Stimulated activated CD4-positive, alpha-beta T cell treated with anti-CD3 and anti-CD28 coated beads, TNF-alpha, amount 100 ng/mL, for 48 hours (primary cell): ENCODE results near the gene TSPAN17.

Source experiments
- DNase-seq, 3 donors: peaks; one replicate each; pipeline ENCODE4 v3.0.0-alpha.2; 2020; ENCODE audit warnings: low read depth in 3 of 3

The TSPAN17 gene

DNA sequence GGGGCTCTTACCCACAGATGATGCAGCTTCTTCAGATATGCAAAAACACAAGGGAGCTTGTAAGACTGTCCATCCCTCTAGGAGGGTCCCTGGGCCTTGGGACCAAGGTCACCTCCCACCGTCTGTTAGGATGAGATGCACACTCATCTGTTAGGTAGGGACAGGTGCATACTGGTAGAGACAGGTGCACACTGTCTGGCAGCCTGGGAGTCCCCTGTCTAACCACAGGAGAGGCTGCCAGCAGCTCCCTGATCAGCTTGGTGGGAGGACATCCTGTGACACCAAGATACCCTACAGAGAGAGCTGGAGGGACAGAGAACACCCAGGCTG, 13.2 kb downstream of the TSPAN17 start:
- DNase-seq: no peak

DNA sequence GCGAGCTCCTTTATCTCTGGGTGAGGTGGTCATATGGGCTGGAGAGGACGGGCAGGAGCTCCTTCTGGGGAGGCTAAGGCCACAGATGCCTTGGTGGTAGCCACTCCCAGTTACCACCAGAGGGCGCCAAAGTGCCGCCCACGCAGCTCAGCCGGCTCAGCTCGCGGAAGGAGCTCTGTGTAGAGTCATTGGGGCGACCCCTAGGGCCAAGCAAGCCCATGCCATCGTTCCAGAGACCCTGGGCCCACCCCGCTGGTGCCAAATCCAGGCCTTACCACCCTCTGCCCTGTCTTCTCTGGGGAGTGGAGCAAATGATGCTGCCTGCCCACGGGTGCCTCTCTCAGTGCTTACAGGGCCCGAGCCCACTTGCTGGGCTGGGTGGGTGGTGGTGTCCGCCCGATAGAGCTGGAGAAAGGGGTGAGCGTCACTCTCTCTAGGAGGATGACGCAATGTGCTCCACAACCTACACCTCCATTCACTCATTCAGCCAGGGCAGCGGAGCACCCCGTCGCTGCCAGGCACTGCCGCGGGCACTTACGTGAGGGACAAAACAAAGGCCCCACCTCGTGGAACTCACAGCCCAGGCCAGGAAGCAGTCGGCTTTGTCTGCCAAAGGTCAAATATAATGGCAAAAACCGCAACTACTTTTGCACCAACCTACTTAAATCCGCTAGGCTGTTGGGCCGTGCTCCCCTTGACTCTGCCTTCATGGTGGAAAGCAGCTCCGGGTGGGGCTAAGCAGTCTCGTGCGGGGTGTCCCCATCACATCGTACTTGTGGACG, 13.8 kb downstream of the TSPAN17 start:
- DNase-seq: peak; percentile 59 to 83 (median 73)

DNA sequence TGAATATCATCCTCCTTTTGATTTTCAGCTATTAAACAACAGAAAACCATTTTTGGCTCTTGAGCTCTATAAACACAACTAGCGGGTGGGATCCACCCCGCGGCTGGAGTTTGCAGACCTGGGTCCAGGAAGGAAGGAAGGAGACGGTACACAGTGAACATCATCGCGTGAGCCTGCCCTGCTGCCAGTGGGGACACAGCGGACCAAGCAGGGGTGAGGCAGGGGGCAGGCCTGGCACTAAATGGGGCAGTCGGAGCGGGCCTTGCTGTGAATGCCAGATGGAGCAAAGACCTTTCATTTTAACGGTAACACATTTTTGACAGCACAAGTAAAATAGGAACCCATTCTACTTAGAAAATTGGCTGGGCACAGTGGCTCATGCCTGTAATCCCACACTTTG, 14.4 kb downstream of the TSPAN17 start:
- no peak for DNase-seq

DNA sequence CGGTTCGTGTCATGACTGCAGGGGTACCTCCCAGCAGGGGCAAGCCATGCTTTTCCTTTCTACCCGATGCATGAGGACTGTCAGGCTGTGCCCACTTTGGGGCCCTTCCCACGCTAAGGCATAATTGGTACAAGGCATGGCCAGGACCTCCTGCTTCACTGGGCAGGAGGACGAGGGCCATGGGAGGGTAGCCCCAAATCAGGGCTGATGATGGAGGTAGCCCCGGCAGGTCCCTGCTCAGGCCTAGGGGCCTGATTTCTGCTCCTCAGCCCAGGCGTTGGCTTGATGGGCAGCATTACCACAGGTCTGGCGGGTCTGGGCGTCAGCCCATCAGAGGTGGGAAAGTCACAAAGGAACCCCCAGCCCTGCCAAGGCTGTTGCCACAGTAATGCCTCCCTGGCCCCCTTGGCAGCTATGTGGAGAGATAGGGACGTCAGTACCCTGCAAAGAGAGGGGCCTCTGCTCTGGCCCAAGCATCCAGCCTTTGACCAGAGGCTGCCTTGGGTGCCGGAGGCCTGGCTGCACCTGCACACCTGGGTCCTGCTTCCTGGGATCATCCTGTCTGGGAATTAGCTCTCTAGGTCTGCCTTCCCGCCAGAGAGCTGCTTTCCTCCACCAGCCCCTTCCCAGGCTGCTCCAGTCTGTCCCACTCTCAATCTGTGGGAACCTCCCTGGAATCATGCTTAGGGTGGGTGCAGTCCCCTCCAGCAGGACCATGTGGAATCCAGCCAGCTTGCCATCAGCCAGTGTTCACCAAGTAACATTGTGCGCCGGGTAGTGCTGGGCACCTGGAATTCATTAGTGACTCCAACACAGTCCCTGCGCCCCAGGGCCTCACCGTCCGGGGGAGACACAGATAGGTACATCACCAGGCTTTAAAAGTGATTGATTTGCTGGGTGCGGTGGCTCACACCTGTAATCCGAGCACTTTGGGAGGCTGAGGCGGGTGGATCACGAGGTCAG, 15.4 kb downstream of the TSPAN17 start:
- no peak for DNase-seq

DNA sequence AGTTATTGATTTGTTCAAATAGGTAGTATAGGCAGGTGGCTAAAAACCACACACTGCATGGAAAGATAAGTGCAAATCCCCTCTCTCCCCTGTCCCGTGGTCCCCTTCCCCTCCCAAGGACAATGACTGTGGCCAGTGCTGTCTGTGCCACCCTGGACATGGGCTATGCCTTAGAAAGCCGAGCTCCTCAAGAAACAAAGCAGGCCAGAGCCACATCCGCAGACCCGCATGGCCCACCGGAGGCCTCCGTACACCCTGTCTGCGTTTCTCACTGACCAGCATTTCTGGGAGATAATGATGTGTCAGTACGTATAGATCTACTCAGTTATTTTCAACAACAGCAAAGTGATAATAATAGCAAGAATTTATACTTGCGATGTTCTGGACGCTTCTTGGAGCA, 16.3 kb downstream of the TSPAN17 start:
- no peak for DNase-seq

DNA sequence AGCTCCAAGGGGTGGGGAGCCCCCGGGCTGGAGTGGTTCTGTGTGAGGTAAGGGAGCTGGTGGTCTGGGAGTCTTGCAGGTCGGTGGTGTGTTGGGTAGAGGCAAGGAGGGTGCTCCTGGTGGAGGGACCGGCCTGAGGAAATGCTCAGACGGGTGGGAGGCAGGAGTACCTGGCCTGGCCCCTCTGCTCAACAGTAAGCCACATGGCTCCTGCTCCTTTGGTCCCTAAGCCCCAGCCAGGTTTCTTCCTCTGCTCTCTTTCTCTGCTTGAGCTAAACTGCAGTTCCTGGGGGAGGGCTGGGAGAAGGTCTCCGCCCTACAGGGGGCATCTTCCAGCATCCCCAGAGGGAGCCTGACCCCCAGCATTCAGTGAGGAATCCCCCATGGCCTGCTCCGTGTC, 17.2 kb downstream of the TSPAN17 start:
- DNase-seq: no peak

DNA sequence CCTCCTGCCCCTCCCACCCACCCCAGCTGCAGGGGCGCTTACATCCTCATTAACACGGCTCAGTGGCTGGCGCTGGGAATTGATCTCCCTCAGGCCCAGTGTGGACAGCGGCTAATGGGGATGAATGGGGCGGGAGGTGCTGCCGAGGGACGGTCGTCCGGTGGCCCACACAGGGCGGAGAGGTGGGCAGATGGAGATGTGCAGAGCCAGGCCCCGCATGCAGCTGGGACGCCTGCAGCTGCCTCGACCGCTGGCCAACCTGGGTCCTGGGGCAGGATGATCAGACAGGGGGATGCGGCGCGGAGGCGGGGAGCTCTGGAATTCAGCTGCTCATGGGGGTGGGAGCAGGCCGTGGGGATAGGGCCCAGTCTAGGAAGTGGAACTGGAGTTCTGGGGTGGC, 17.6 kb downstream of the TSPAN17 start:
- no peak for DNase-seq

DNA sequence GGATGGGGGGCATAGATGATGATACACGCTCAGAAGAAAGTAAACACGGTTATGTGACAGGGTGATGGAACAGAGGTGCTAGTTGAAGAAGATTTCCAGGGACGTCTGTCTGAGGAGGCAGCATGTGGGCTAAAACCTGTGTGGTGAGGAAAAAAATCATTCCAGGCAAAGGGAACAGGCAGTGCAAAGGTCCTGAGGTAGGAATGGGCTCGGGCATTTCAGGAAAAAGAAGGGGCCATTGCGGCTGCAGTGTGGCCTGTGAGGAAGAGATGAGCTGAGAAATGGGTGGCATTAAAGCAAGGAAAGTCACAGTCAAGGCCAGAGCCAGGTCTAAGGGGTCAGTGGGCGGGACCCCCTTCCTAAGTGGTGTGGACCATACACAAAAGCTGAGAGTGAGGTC, 18.2 kb downstream of the TSPAN17 start:
- no peak for DNase-seq

DNA sequence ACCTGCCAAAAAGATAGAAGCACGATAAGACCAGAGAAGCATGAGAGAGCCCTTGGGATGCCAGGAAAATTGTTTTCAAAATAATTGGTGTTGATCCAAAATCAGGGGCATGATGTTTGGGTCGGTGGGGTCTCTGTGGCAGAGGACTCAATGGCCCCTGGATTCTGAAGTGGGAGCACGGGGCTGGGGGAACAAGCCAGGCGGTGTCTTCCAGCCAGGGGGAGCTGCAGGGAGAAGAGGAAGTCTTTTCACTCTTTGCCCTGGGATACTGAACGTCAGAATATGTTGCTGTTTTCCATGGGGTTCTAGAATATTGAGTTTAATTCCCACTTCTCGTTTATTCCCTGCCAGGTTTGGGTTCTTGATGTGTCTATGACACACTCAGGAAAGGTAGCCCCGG, 20.4 kb downstream of the TSPAN17 start:
- no peak for DNase-seq

DNA sequence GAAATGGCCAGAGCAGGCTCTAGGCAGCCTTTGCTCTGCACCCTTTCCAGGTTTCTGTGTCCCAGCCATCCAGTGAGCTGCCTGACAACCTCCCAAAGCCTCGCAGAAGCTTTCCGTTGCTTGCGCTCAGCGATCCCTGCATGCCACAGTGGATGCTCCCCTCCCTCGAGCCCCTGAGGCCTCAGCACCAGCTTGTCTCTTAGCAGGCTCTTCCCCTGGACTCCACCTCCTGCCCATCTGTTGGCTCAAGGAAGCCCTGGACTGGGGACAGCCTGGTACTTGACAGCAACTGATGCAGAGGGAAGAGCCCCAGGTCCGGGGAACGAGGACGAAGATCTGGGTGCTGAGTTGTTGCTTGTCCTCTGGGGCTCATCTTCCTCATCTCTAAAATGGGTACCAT, 23.2 kb downstream of the TSPAN17 start:
- DNase-seq: no peak

DNA sequence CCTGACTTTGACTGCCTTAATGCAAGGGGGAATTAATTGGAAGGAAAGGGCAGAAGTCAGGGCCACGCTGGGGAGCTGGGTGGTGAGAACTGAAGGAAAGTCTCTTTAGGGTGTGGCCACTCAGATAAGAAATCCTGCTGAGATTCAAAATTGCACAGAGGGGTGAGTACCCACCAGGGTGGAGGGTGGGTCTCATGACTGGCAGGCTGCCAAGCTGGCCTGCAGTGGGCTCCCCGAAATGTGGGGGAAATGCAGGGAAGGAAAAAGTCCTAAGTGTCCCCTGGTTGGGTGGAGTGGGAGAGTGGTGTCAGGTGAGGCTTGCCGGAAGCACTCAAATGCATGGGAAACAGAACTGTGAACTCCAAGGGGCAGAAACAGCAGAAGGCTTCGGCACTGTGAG, 24.1 kb downstream of the TSPAN17 start:
- no peak for DNase-seq

DNA sequence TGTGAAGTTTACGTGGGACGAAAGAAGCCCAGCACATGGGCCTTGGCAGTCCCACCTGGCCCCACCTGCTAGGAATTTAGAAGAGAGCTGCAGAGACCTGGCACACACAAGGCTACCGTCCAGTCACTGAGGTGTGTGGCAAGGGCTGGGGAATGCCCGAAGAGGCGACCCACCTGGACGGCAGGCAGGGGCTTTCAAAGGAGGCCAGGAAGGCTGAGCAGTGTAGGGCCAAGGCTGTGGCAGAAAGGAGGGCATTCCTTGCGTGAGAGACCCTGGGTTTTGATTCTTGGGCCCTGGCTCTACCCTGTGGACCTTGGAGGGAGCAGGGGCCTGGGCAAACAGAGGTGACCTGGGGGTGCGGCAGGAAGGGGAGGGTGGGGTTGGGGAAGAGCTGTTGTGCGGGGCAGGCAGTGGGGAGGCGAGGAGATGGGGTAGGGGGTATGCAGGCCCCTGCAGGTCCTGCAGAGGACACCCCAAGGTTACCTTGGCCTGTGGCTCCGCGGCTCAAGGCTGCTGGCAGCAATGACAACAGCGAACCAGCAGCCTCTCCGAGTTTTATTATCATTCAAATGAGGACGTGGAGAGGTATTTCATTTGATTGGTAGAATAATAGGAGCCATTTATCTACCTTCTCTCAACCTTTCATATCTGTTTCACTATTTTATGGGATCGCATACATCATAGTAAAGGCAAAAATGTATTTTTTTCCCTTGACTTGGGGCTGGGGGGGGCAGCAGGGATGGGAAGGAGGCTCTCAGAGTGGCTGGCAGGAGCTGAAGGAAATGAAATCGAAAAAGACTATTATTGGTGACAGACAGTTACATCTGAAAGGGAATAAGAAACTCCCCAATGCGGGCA, 24.8 kb downstream of the TSPAN17 start:
- DNase-seq: no peak

DNA sequence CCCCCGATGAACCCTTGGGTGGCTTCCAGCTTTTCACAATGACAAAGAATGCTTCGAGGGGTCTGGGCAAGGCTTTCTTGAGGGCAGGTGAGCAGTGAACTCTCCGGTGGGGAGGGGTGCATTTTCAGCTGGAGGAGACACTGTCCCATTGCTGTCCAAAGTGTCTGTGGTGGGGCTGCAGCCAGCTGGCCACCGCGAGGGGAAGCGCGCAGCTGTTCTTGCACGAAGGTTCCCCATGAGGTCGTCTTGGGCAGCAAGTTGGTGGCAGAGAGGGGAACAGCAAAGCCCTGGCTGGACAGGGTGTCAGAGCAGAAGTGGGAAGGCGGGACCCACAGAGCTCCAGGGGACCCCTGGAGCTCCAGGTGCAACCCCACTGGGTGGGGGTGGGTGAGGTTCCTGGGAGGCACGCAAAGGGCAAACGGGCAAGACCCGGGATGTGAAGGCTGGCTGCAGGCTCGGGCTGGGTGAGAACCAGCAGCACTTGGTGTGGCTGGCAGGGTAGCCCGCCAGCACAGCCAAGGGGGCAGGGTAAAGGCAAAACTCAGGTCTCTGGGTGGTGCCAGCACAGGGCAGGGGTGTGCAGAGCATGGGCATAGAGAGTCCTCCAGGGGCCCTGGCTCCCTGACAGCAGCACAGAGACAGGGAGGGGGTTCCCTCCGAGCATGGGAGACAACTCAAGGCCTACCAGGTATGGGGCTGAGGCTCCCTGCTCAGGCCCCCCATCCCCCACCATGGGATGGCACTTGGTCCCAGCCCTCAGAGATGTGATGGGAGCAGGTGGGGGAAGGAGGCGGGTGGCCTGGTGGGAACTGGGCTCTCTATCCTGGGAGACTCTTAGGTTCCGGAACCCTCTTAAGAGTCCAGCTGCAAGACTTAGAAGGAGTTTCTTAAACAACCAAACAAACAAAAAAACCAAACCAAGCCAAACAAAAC, 26.6 kb downstream of the TSPAN17 start:
- DNase-seq: no peak

DNA sequence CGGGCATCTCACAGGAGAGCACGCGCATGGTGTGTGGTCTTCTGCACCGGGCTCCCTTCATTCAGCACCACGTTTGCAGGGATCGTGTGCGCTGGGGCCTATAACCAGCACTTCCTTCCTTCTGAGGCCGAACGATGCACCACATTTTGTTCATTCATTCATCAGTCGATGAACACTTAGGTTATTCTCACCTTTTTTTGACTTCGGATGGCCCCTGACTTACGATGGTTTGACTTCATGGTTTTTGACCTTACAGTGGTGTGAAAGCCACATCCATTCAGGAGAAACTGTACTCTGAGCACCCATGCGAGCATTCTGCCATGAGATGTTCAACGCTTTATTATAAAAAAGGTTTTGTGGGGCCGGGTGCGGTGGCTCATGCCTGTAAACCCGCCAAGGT, 27.5 kb downstream of the TSPAN17 start:
- DNase-seq: no peak

DNA sequence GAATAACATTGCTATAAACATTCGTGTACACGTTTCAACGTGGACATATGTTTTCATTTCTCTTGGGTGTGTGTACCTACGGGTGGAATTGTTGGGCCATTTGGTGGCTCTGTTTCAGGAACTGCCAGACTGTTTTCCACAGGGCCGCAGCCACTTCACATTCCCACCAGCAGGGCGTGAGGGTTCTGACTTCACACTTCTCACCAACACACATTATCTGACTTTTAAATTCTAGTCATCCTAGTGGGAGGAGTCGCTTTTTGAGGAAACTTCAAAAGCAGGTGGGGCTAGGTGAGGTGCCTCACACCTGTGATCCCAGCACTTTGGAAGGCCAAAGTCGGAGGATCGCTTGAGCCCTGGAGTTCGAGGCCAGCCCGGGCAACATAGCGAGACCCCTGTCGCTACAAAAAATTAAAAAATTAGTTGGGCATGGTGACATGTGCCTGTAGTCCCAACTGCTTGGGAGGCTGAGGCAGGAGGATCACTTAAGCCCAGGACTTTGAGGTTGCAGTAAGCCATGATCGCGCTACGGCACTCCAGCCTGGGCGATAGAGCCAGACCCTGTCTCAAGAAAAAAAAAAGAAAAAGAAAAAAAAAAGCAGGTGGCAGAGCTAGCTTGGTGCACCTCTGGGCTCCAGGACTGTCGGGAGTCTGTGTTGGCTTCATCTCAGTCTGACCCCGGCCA, 28.5 kb downstream of the TSPAN17 start:
- no peak for DNase-seq

DNA sequence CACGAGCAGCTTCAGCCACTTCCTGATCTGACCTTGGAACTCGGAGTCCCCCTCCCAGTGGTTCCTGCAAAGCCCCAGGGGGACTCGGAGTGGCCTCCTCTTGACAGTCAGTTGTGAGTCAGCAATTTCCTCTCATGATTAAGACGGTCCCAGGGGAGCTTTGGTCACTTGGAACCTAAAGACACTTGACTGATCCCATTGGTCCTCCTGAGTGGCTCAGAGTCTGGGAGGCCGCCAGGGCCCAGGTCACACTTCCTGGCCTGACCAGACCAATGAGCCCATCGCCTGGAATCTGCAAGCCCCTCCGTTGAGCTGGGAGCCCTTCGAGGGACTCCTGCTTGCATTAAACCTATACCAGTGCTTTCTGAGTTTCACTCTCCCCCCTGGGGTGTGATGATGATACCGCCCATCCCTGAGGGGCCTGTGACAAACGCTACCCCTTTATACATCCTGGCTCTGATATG, 29.1 kb downstream of the TSPAN17 start:
- DNase-seq: no peak

DNA sequence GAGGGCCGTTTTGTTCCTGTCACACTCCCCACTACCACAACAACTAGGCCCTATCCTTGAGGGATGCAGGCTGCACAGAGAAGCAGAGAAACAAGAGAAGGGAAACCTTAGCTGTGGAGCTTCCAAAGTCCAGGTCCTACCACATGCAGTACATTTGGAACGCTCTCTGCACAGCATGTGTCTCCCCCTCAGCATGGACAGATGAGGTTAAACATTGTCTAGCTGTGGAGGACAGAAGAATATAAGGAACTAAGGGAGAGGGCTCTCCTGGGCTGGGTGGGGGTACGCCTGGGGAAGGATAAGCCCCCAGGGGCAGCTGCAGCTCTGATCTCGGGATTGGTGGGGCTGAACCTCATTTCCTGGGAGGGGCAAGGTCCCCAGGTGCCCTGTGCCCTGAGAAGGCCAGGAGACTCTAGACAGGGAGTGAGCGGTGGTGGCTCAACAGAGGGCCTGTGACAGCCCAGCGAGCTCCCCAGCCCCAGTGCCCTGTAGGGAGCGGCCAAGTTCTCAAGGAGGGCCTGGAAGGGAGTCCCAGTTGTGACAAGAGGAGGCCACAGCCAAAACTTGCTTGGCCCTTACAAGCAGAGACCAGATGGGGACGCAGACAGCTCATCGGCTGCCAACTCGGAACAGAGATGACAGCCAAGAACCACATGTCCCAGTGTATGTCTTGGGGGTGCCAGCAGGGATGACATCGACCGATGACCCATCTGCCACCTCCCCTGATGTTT, 30.1 kb downstream of the TSPAN17 start:
- no peak for DNase-seq

DNA sequence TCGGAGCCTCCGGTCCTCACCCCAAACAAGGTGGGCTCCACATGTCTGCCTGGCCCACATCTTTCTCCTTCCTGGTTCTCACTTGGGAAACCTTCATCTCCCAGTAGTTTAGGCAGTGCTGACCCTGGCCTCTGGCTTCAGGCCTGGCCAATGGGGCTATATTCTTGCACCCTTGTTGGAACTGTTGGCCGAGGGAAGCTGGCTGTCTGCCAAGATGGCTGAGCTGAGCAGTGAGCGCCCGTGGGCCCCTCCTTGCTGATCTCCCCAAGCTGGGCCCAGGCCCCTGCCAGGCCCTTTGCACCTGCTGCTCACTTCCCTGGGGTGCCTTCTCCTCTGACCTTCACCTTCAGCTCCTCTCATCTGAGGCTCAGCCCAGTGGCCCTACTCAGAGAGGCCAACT, 31.3 kb downstream of the TSPAN17 start:
- DNase-seq: no peak

DNA sequence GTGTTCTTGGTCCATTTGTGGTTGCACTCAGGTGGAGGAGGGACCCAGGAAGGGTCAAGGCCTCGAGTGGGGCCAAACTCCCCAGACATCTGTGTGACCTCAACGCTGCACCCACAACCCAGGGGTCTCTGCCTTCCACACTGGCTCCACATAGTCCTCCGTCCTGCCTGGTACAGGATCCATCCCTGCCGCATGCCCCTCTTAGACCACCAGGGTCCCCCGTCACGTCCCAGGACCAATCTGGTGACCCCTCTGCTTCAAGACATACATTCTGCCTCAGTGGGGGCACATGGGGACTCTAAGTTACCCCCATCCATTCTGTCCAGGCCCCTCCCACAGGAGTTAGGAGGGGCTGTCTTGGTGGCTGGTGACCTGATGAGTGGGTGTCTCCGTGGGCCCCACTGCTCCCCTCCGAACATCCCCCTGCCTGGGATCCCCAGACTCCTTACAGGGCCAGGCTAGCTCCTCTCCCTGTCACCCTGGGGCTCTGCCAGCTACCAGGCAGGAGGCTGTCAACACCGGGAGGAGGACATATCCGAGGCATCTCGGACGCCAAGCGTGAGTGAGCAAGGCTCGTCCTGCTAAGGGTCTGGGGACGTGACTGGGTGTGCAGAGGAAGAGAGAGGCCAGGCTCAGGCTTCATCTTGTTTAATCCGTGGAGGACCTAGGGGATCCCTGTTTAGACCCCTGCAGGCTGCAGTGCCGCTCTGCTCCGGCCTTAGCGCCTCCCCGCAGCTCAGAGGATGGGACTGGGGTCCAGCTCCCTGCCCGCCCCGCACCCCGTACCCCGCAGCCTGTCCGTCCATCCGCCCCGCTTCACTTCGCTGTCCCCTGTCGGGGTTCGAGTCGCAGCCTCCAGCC, 32.3 kb downstream of the TSPAN17 start:
- DNase-seq: no peak
